Measurements from ENCODE around the gene MARK4.

GRCh38 chr19:45340899-45341453 is 89.9 kb downstream of the MARK4 start:
- TF ChIP-seq, protein P1, sequence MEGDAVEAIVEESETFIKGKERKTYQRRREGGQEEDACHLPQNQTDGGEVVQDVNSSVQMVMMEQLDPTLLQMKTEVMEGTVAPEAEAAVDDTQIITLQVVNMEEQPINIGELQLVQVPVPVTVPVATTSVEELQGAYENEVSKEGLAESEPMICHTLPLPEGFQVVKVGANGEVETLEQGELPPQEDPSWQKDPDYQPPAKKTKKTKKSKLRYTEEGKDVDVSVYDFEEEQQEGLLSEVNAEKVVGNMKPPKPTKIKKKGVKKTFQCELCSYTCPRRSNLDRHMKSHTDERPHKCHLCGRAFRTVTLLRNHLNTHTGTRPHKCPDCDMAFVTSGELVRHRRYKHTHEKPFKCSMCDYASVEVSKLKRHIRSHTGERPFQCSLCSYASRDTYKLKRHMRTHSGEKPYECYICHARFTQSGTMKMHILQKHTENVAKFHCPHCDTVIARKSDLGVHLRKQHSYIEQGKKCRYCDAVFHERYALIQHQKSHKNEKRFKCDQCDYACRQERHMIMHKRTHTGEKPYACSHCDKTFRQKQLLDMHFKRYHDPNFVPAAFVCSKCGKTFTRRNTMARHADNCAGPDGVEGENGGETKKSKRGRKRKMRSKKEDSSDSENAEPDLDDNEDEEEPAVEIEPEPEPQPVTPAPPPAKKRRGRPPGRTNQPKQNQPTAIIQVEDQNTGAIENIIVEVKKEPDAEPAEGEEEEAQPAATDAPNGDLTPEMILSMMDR (IDR thresholded peaks at IDR 0.05; ENCODE audit: insufficient read depth, low read length) = no peak
- TF ChIP-seq REST (IDR thresholded peaks at IDR 0.05; ENCODE audit: insufficient replicate concordance, low read depth) = no peak
- TF ChIP-seq GABPA (IDR thresholded peaks at IDR 0.05; ENCODE audit: low read depth) = no peak
- no peak for TF ChIP-seq POLR2AphosphoS5 (IDR thresholded peaks at IDR 0.05; ENCODE audit: low read depth)

All from HL-60 (cell line).